ENCODE data around the gene CMTM4.
"Not testable (repeated sequence)": the region's sequence is repeated elsewhere in the genome, so short reads cannot be mapped to it uniquely, and the experiment has no call there.

Gene CMTM4

GRCh38 chr16:66598111-66598510 lies 98.4 kb downstream of the CMTM4 start:
- TF ChIP-seq CTCF (IDR thresholded peaks at IDR 0.05; ENCODE audit: low read depth, low read length), result no peak
- no peak for DNase-seq (ENCODE audit: low read depth, low spot score)
- H3K4me3 ChIP-seq (ENCODE audit: low read depth, low read length), result no peak overlapping the region
- in situ Hi-C loops (cut with HindIII; ENCODE audit: low sequenced_read_pairs), result no loop called here

GRCh38 chr16:66596986-66597848 lies 99.3 kb downstream of the CMTM4 start:
- no peak for DNase-seq (ENCODE audit: low read depth, low spot score)
- H3K4me3 ChIP-seq (ENCODE audit: low read depth, low read length), result no peak overlapping the region
- in situ Hi-C loops (cut with HindIII; ENCODE audit: low sequenced_read_pairs), result no loop called here

GRCh38 chr16:66596559-66596958 lies 100.0 kb downstream of the CMTM4 start:
- DNase-seq (ENCODE audit: low read depth, low spot score); H3K4me3 ChIP-seq (ENCODE audit: low read depth, low read length); in situ Hi-C loops (cut with HindIII; ENCODE audit: low sequenced_read_pairs): not testable (repeated sequence)

More at GRCh38 chr16:66596986-66597848, 99.3 kb downstream of the CMTM4 start:
- no peak for TF ChIP-seq CTCF (IDR thresholded peaks at IDR 0.05; ENCODE audit: low read depth, low read length)

GRCh38 chr16:66594739-66595138 lies 101.8 kb downstream of the CMTM4 start:
- DNase-seq (ENCODE audit: low read depth, low spot score), result no peak
- in situ Hi-C loops (cut with HindIII; ENCODE audit: low sequenced_read_pairs), result no loop called here
- no peak for TF ChIP-seq CTCF (IDR thresholded peaks at IDR 0.05; ENCODE audit: low read depth, low read length)

GRCh38 chr16:66592814-66593213 lies 103.7 kb downstream of the CMTM4 start:
- in situ Hi-C loops (cut with HindIII; ENCODE audit: low sequenced_read_pairs), result no loop called here
- no peak for TF ChIP-seq CTCF (IDR thresholded peaks at IDR 0.05; ENCODE audit: low read depth, low read length)
- no peak overlapping the region for H3K4me3 ChIP-seq (ENCODE audit: low read depth, low read length)
- DNase-seq (ENCODE audit: low read depth, low spot score), result no peak

More at GRCh38 chr16:66594739-66595138, 101.8 kb downstream of the CMTM4 start:
- no peak overlapping the region for H3K4me3 ChIP-seq (ENCODE audit: low read depth, low read length)

GRCh38 chr16:66592241-66592640 lies 104.3 kb downstream of the CMTM4 start:
- in situ Hi-C loops (cut with HindIII; ENCODE audit: low sequenced_read_pairs), result no loop called here
- TF ChIP-seq CTCF (IDR thresholded peaks at IDR 0.05; ENCODE audit: low read depth, low read length), result no peak
- H3K4me3 ChIP-seq (ENCODE audit: low read depth, low read length), result no peak overlapping the region
- no peak for DNase-seq (ENCODE audit: low read depth, low spot score)

GRCh38 chr16:66591018-66591417 lies 105.5 kb downstream of the CMTM4 start:
- no peak overlapping the region for H3K4me3 ChIP-seq (ENCODE audit: low read depth, low read length)
- no peak for DNase-seq (ENCODE audit: low read depth, low spot score)
- no peak for TF ChIP-seq CTCF (IDR thresholded peaks at IDR 0.05; ENCODE audit: low read depth, low read length)
- in situ Hi-C loops (cut with HindIII; ENCODE audit: low sequenced_read_pairs), result no loop called here
